ENCODE data around the gene SSNA1. TPM values are rescaled to one million over a fixed set of nuclear protein-coding genes. Genes with fewer than 3 reads are reported as not detected.

Gene SSNA1
- polyA plus RNA-seq, 1 donor from 2014 or later, result 170 TPM

- Histone ChIP-seq H3K27me3 (ENCODE audit: insufficient read depth, low read depth, low read length) (no peaks in the 10 kb centered on the region), H3F3A (ENCODE audit: insufficient read depth, low read length, poor library complexity, severe bottlenecking) (no peaks in the 10 kb centered on the region), H4K20me1 (ENCODE audit: insufficient read depth) (no peaks in the 10 kb centered on the region), H3K27ac (ENCODE audit: low read length) (no peak overlapping the region), H3K4me3 (ENCODE audit: low read length) (peak overlapping the region; percentile 77), H3K9me3 (ENCODE audit: low read length) (no peaks in the 10 kb centered on the region), H3K4me2 (ENCODE audit: low read length) (no peak overlapping the region), H2AFZ (ENCODE audit: low read depth, low read length) (no peak overlapping the region), H3K9ac (ENCODE audit: low read length) (peak overlapping the region; percentile 72), H3K36me3 (ENCODE audit: insufficient read depth, low read length) (no peaks in the 10 kb centered on the region), H3K79me2 (replicated peaks; ENCODE audit: insufficient read depth, low read length) (no peaks in the 10 kb centered on the region), H3K9me2 (ENCODE audit: insufficient read depth, low read length) (no peaks in the 10 kb centered on the region)
- TF ChIP-seq, protein P1, sequence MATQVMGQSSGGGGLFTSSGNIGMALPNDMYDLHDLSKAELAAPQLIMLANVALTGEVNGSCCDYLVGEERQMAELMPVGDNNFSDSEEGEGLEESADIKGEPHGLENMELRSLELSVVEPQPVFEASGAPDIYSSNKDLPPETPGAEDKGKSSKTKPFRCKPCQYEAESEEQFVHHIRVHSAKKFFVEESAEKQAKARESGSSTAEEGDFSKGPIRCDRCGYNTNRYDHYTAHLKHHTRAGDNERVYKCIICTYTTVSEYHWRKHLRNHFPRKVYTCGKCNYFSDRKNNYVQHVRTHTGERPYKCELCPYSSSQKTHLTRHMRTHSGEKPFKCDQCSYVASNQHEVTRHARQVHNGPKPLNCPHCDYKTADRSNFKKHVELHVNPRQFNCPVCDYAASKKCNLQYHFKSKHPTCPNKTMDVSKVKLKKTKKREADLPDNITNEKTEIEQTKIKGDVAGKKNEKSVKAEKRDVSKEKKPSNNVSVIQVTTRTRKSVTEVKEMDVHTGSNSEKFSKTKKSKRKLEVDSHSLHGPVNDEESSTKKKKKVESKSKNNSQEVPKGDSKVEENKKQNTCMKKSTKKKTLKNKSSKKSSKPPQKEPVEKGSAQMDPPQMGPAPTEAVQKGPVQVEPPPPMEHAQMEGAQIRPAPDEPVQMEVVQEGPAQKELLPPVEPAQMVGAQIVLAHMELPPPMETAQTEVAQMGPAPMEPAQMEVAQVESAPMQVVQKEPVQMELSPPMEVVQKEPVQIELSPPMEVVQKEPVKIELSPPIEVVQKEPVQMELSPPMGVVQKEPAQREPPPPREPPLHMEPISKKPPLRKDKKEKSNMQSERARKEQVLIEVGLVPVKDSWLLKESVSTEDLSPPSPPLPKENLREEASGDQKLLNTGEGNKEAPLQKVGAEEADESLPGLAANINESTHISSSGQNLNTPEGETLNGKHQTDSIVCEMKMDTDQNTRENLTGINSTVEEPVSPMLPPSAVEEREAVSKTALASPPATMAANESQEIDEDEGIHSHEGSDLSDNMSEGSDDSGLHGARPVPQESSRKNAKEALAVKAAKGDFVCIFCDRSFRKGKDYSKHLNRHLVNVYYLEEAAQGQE (IDR thresholded peaks at IDR 0.05; ENCODE audit: borderline replicate concordance), result no peak
- TF ChIP-seq MXI1 (conservative IDR thresholded peaks at IDR 0.05; ENCODE audit: poor library complexity, severe bottlenecking), result no peak
- TF ChIP-seq, protein P2, sequence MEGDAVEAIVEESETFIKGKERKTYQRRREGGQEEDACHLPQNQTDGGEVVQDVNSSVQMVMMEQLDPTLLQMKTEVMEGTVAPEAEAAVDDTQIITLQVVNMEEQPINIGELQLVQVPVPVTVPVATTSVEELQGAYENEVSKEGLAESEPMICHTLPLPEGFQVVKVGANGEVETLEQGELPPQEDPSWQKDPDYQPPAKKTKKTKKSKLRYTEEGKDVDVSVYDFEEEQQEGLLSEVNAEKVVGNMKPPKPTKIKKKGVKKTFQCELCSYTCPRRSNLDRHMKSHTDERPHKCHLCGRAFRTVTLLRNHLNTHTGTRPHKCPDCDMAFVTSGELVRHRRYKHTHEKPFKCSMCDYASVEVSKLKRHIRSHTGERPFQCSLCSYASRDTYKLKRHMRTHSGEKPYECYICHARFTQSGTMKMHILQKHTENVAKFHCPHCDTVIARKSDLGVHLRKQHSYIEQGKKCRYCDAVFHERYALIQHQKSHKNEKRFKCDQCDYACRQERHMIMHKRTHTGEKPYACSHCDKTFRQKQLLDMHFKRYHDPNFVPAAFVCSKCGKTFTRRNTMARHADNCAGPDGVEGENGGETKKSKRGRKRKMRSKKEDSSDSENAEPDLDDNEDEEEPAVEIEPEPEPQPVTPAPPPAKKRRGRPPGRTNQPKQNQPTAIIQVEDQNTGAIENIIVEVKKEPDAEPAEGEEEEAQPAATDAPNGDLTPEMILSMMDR (IDR thresholded peaks at IDR 0.05; ENCODE audit: poor library complexity, severe bottlenecking), result no peak
- no peak for TF ChIP-seq SMC3 (conservative IDR thresholded peaks at IDR 0.05; ENCODE audit: poor library complexity)
- TF ChIP-seq EZH2 (IDR thresholded peaks at IDR 0.05; ENCODE audit: borderline replicate concordance, insufficient read depth, low read length, poor library complexity, severe bottlenecking), result no peak
- TF ChIP-seq POLR2AphosphoS5 (IDR thresholded peaks at IDR 0.05), result no peak
- no peak for TF ChIP-seq TAF1 (IDR thresholded peaks at IDR 0.05; ENCODE audit: low read depth)
- TF ChIP-seq EP300 (conservative IDR thresholded peaks at IDR 0.05; ENCODE audit: poor library complexity, severe bottlenecking), result no peak
- no peak for TF ChIP-seq RAD21 (conservative IDR thresholded peaks at IDR 0.05)
Measured at GRCh38 chr9:137221095-137221505, 32.6 kb downstream of the SSNA1 start.

DNA sequence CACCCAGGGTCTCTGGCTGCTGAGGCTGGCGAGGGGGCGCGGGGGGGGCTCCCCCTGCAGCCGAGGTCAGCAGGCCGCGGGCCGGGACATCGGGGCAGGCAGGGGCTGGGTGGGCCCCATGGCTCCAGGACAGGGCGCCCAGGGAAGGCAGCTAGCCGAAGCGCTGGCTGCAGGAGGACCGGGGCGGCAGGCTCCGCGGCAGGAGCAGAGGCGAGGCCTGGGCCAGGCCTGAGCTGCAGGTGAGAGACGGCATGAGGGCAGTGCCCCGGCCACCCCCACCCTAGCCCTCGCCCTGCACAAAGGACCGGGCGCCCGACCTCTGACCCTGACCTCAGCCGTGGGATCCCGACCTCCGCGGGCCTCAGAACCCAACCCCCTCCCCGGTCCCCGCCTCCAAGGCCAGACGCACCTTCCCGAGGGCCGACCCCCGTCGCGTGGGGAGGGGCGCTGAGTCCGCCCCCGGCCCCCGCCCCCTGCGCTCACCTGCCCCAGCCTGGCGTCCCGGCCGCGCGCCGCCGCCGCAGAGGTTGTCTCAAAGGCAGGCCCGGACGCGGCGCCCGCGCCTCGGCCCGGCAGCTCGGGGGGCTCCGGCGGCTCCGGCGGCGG lies 33.1 kb downstream of the SSNA1 start:
- Histone ChIP-seq H3K79me2 (replicated peaks; ENCODE audit: insufficient read depth, low read length) (no peaks in the 10 kb centered on the region), H3K9me3 (ENCODE audit: low read length) (no peaks in the 10 kb centered on the region), H2AFZ (ENCODE audit: low read depth, low read length) (no peak overlapping the region), H3K36me3 (ENCODE audit: insufficient read depth, low read length) (no peaks in the 10 kb centered on the region), H3F3A (ENCODE audit: insufficient read depth, low read length, poor library complexity, severe bottlenecking) (no peaks in the 10 kb centered on the region), H4K20me1 (ENCODE audit: insufficient read depth) (no peaks in the 10 kb centered on the region), H3K4me3 (ENCODE audit: low read length) (peak overlapping the region; percentile 77), H3K27me3 (ENCODE audit: insufficient read depth, low read depth, low read length) (no peaks in the 10 kb centered on the region), H3K9ac (ENCODE audit: low read length) (peak overlapping the region; percentile 72), H3K9me2 (ENCODE audit: insufficient read depth, low read length) (no peaks in the 10 kb centered on the region), H3K4me2 (ENCODE audit: low read length) (no peak overlapping the region), H3K27ac (ENCODE audit: low read length) (no peak overlapping the region)
- no peak for TF ChIP-seq SMC3 (conservative IDR thresholded peaks at IDR 0.05; ENCODE audit: poor library complexity)
- no peak for TF ChIP-seq RAD21 (conservative IDR thresholded peaks at IDR 0.05)
- TF ChIP-seq MXI1 (conservative IDR thresholded peaks at IDR 0.05; ENCODE audit: poor library complexity, severe bottlenecking), result no peak
- TF ChIP-seq, protein P1 (IDR thresholded peaks at IDR 0.05; ENCODE audit: borderline replicate concordance), result no peak
- no peak for TF ChIP-seq POLR2AphosphoS5 (IDR thresholded peaks at IDR 0.05)
- TF ChIP-seq EZH2 (IDR thresholded peaks at IDR 0.05; ENCODE audit: borderline replicate concordance, insufficient read depth, low read length, poor library complexity, severe bottlenecking), result no peak
- TF ChIP-seq EP300 (conservative IDR thresholded peaks at IDR 0.05; ENCODE audit: poor library complexity, severe bottlenecking), result no peak

All from neural cell (in vitro differentiated cells).